ENCODE data around the gene SMIM9. TPM values are rescaled to one million over a fixed set of nuclear protein-coding genes. Genes with fewer than 3 reads are reported as not detected.
A peak's percentile ranks its signal among the peaks of the same experiment; 100 is the strongest.

Gene SMIM9
- total and polyA plus RNA-seq, 2 donors: 0.07 TPM; not detected in 1

- WGBS: 21% methylated on average over 13 of the region's 13 CpGs
- Histone ChIP-seq H3K4me1 (ENCODE audit: control insufficient read depth in 2 of 2, insufficient read depth in 2 of 2, low read length in 2 of 2) (peaks cover 10 to 37% of the 10 kb centered on the region in 2 donors), H3K27ac (ENCODE audit: low read depth in 1 of 2, low read length in 1 of 2) (no peak overlapping the region), H3K4me3 (ENCODE audit: low read length in 2 of 2) (peak overlapping the region; percentile 74 to 83), H3K27me3 (ENCODE audit: control insufficient read depth in 2 of 2, insufficient read depth in 1 of 2, low read length in 1 of 2) (no peaks in the 10 kb centered on the region), H3K36me3 (ENCODE audit: control insufficient read depth in 2 of 2, insufficient read depth in 2 of 2, low read length in 1 of 2) (no peaks in the 10 kb centered on the region), H3K9me3 (ENCODE audit: control insufficient read depth in 2 of 2, insufficient read depth in 1 of 2, low read length in 1 of 2) (no peaks in the 10 kb centered on the region)
- no peak for DNase-seq (ENCODE audit: low read depth in 6 of 9, low spot score in 9 of 9)
Observed at GRCh38 chrX:154805696-154806091, 28.8 kb downstream of the SMIM9 start.

DNA sequence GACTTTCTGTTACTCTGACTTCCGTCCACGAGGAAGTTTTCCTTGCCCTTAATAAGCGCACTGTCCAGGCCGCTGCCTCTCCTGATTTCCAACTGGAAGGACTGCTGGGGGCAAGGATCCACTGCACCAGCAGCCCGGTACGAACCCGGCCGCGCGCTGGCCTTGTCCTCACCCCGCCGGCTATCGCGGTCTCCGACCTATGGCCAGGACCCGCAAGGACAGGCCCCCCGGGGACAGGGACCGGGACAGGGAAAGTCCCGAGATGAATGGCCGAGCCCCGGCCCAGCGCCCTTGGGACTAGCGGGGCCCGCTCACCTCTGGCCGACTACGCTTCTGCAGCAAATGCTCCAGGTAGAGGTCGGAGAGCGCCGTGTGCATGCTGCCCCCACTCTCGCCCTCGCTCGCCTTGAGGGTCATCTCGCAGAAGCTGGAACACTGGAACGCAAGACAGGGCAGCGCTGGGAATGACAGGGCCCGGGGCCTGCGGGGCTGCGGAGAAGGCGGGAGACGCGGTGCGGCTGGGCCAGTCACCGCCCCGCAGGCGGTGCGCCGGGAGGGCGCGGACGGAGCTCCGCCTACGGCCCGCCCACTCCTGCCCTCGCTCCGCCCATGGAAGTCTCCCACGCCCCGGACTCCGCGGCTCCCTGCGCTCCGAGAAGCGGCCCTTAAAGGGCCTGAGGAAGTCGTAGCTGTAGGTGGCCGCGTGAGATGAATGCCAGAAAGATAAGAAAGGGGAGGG, 29.3 kb downstream of the SMIM9 start, which contains the start of gene MPP1:
Gene MPP1, minus strand, starts transcription at position 529 of the 739 bp plus-strand sequence. Its CDS starts 112 bp downstream, at position 417.
- Histone ChIP-seq H3K4me1 (ENCODE audit: control insufficient read depth in 2 of 2, insufficient read depth in 2 of 2, low read length in 2 of 2) (peaks cover 8 to 42% of the 10 kb centered on the region in 2 donors), H3K9me3 (ENCODE audit: control insufficient read depth in 2 of 2, insufficient read depth in 1 of 2, low read length in 1 of 2) (no peaks in the 10 kb centered on the region), H3K27me3 (ENCODE audit: control insufficient read depth in 2 of 2, insufficient read depth in 1 of 2, low read length in 1 of 2) (no peaks in the 10 kb centered on the region), H3K4me3 (ENCODE audit: low read length in 2 of 2) (peak within 1 kb of the TSS; percentile 74 to 83), H3K27ac (ENCODE audit: low read depth in 1 of 2, low read length in 1 of 2) (peak within 1 kb of the TSS; percentile 31 to 75), H3K36me3 (ENCODE audit: control insufficient read depth in 2 of 2, insufficient read depth in 2 of 2, low read length in 1 of 2) (no peaks in the 10 kb centered on the region)
- WGBS: under 1% methylated on average over 65 of the region's 65 CpGs
- peak in 7 of 9 donors; percentile 43 to 84 (median 66) for DNase-seq (ENCODE audit: low read depth in 6 of 9, low spot score in 9 of 9)

- H3K36me3 ChIP-seq (ENCODE audit: control insufficient read depth in 2 of 2, insufficient read depth in 2 of 2, low read length in 1 of 2): no peaks in the 10 kb centered on the region
- H3K27me3 ChIP-seq (ENCODE audit: control insufficient read depth in 2 of 2, insufficient read depth in 1 of 2, low read length in 1 of 2): no peaks in the 10 kb centered on the region
- DNase-seq (ENCODE audit: low read depth in 6 of 9, low spot score in 9 of 9): no peak
- 26% methylated on average over 7 of the region's 7 CpGs for WGBS
- H3K4me3 ChIP-seq (ENCODE audit: low read length in 2 of 2): peak overlapping the region; percentile 74 to 83
- H3K4me1 ChIP-seq (ENCODE audit: control insufficient read depth in 2 of 2, insufficient read depth in 2 of 2, low read length in 2 of 2): peaks cover 8 to 49% of the 10 kb centered on the region in 2 donors
- H3K9me3 ChIP-seq (ENCODE audit: control insufficient read depth in 2 of 2, insufficient read depth in 1 of 2, low read length in 1 of 2): no peaks in the 10 kb centered on the region
- peak overlapping the region; percentile 31 to 75 for H3K27ac ChIP-seq (ENCODE audit: low read depth in 1 of 2, low read length in 1 of 2)
Observed at GRCh38 chrX:154804261-154804956, 30.1 kb downstream of the SMIM9 start.

DNA sequence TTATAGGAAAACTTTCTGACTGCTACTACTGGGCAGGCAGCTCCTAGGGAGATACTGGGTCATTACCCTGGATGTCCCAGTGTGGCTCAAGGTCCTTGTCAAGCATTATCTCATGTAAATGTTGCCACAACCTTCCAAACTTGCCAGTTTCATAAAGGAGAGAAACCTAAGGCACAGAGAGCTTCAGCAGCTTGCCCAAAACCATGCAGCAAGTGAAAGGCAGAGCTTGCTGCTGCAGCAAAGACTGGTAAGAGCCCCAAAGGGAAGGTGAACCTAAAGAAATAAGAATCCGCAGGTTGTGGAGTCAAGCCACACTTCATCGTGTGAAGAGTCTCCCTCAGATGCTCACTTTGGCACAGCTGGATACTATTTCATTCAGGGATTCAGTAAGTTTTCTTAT, 31.5 kb downstream of the SMIM9 start:
- Histone ChIP-seq H3K27ac (ENCODE audit: low read depth in 1 of 2, low read length in 1 of 2) (peak overlapping the region; percentile 19 to 75), H3K4me3 (ENCODE audit: low read length in 2 of 2) (peak overlapping the region; percentile 4 to 74), H3K27me3 (ENCODE audit: control insufficient read depth in 2 of 2, insufficient read depth in 1 of 2, low read length in 1 of 2) (no peaks in the 10 kb centered on the region), H3K4me1 (ENCODE audit: control insufficient read depth in 2 of 2, insufficient read depth in 2 of 2, low read length in 2 of 2) (peaks cover 8 to 50% of the 10 kb centered on the region in 2 donors), H3K9me3 (ENCODE audit: control insufficient read depth in 2 of 2, insufficient read depth in 1 of 2, low read length in 1 of 2) (no peaks in the 10 kb centered on the region), H3K36me3 (ENCODE audit: control insufficient read depth in 2 of 2, insufficient read depth in 2 of 2, low read length in 1 of 2) (no peaks in the 10 kb centered on the region)
- 70% methylated on average over 2 of the region's 2 CpGs for WGBS
- no peak for DNase-seq (ENCODE audit: low read depth in 6 of 9, low spot score in 9 of 9)

DNA sequence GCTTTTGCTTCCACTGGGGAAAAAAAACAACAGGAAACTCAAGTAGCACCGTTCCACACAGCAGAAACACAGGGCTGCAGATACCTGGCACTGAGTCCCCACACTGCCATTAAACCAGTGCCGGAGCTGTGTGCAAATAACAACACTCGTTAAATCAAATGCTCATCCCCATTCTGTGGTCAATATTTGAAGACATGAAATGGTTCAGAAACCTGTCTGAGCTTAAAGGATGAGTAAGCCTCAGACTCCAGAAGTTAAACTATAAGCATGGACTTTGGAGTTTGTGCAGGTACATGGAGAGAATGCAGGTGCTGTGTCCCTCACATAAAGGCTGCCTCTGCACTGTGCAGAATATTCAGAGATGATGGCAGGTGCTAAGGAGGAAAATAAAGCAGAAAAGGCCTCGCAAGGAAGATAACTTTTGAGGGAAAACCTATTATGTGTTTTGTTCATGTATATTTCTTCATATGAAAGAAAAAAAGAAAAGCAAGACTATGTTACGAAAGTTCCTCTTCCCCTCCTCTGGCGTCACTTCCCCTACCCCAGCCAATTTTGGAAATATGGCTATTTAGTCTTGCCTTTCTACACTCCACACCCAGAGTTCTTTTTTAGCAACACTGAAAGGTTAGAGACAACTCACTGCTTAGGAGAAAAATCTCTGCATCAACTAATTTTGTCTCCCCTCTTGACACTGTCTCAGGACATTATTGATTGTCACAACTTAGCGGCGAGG, 33.8 kb downstream of the SMIM9 start:
- DNase-seq (ENCODE audit: low read depth in 6 of 9, low spot score in 9 of 9): no peak
- peaks cover 11 to 55% of the 10 kb centered on the region in 2 donors for H3K4me1 ChIP-seq (ENCODE audit: control insufficient read depth in 2 of 2, insufficient read depth in 2 of 2, low read length in 2 of 2)

DNA sequence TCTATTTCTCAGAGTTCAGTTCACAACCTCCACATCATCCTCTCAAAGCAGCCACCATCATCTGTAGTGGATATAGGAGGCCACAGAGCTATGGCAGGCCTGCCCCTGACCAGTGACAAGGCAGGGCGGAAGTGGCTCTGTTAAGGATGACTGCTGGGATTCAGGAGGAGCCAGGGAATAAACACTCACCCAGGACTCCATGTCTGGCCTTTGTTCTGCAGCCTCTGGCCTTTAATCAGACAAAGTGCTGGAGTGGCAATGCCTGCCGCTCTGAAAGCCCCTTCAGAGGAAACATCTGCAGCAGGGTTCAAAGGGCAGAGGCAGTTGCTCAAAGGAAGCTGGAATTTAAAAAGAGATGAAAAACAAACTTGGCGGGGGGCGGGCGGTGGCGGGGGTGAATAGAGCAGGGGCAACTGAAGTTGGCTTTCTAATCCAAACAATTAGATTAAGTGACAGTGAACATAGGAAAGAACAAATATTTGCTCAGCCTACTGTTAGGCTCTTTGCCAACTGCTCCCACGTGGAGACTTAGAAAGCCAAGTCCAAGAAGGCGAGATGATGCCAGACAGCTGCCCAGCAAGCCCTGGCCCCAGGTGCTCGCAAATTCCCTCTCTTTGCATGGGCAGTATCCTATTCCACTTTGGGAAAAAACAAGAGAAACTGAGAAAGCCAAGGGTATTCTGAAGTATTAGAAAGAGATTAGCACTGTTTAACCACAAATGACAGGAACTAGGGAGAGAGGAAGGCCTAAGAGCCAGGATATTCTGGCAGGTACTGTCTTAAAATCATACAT, 34.7 kb downstream of the SMIM9 start:
- H3K27ac ChIP-seq (ENCODE audit: low read depth in 1 of 2, low read length in 1 of 2): peak overlapping the region; percentile 77 to 84
- H3K36me3 ChIP-seq (ENCODE audit: control insufficient read depth in 2 of 2, insufficient read depth in 2 of 2, low read length in 1 of 2): no peaks in the 10 kb centered on the region
- peaks cover 13 to 58% of the 10 kb centered on the region in 2 donors for H3K4me1 ChIP-seq (ENCODE audit: control insufficient read depth in 2 of 2, insufficient read depth in 2 of 2, low read length in 2 of 2)
- 18% methylated on average over 9 of the region's 9 CpGs for WGBS
- H3K4me3 ChIP-seq (ENCODE audit: low read length in 2 of 2): peak overlapping the region; percentile 48 to 51
- peak in 4 of 9 donors; percentile 49 to 75 (median 52) for DNase-seq (ENCODE audit: low read depth in 6 of 9, low spot score in 9 of 9)
- no peaks in the 10 kb centered on the region for H3K9me3 ChIP-seq (ENCODE audit: control insufficient read depth in 2 of 2, insufficient read depth in 1 of 2, low read length in 1 of 2)
- no peaks in the 10 kb centered on the region for H3K27me3 ChIP-seq (ENCODE audit: control insufficient read depth in 2 of 2, insufficient read depth in 1 of 2, low read length in 1 of 2)

More for the DNA sequence above, 33.8 kb downstream of the SMIM9 start:
- Histone ChIP-seq H3K27ac (ENCODE audit: low read depth in 1 of 2, low read length in 1 of 2) (peak overlapping the region; percentile 77 to 84), H3K9me3 (ENCODE audit: control insufficient read depth in 2 of 2, insufficient read depth in 1 of 2, low read length in 1 of 2) (no peaks in the 10 kb centered on the region), H3K36me3 (ENCODE audit: control insufficient read depth in 2 of 2, insufficient read depth in 2 of 2, low read length in 1 of 2) (no peaks in the 10 kb centered on the region), H3K4me3 (ENCODE audit: low read length in 2 of 2) (no peak overlapping the region), H3K27me3 (ENCODE audit: control insufficient read depth in 2 of 2, insufficient read depth in 1 of 2, low read length in 1 of 2) (no peaks in the 10 kb centered on the region)
- 57% methylated on average over 8 of the region's 8 CpGs for whole genome bisulfite sequencing

DNA sequence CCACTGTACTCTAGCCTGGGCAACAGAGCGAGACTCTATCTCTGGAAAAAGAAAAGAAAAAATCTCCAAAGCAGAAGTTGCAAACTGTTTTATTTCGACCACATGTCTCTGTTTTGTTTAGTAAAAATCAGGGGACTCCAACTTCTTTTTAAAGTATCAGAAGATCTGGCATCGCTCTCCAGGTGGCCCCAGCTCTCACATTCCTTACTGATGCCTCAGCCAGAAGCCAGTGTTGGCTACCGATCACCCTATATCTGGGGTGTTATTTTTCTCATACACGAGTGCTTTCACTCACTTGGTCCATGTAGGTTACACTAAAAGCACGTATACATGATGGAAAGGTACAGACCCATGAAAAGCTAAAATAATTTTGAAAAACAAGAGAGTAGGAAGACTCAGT, 37.5 kb downstream of the SMIM9 start:
- Histone ChIP-seq H3K4me1 (ENCODE audit: control insufficient read depth in 2 of 2, insufficient read depth in 2 of 2, low read length in 2 of 2) (peaks cover 9 to 49% of the 10 kb centered on the region in 2 donors), H3K27me3 (ENCODE audit: control insufficient read depth in 2 of 2, insufficient read depth in 1 of 2, low read length in 1 of 2) (no peaks in the 10 kb centered on the region), H3K36me3 (ENCODE audit: control insufficient read depth in 2 of 2, insufficient read depth in 2 of 2, low read length in 1 of 2) (peaks cover 0 to 2% of the 10 kb centered on the region in 2 donors), H3K4me3 (ENCODE audit: low read length in 2 of 2) (no peak overlapping the region), H3K9me3 (ENCODE audit: control insufficient read depth in 2 of 2, insufficient read depth in 1 of 2, low read length in 1 of 2) (no peaks in the 10 kb centered on the region), H3K27ac (ENCODE audit: low read depth in 1 of 2, low read length in 1 of 2) (peak overlapping the region in 1 of 2 donors; percentile 45)
- no peak for DNase-seq (ENCODE audit: low read depth in 6 of 9, low spot score in 9 of 9)
- 69% methylated on average over 6 of the region's 6 CpGs for WGBS

GRCh38 chrX:154795016-154795415, 39.4 kb downstream of the SMIM9 start:
- H3K4me1 ChIP-seq (ENCODE audit: control insufficient read depth in 2 of 2, insufficient read depth in 2 of 2, low read length in 2 of 2): peaks cover 5 to 29% of the 10 kb centered on the region in 2 donors
- no peaks in the 10 kb centered on the region for H3K9me3 ChIP-seq (ENCODE audit: control insufficient read depth in 2 of 2, insufficient read depth in 1 of 2, low read length in 1 of 2)
- no peak overlapping the region for H3K4me3 ChIP-seq (ENCODE audit: low read length in 2 of 2)
- no peak for DNase-seq (ENCODE audit: low read depth in 6 of 9, low spot score in 9 of 9)
- H3K27me3 ChIP-seq (ENCODE audit: control insufficient read depth in 2 of 2, insufficient read depth in 1 of 2, low read length in 1 of 2): no peaks in the 10 kb centered on the region
- H3K36me3 ChIP-seq (ENCODE audit: control insufficient read depth in 2 of 2, insufficient read depth in 2 of 2, low read length in 1 of 2): peaks cover 5 to 14% of the 10 kb centered on the region in 2 donors
- no peak overlapping the region for H3K27ac ChIP-seq (ENCODE audit: low read depth in 1 of 2, low read length in 1 of 2)
- WGBS: 66% methylated on average over 2 of the region's 2 CpGs
